ENCODE data around the gene ARFGAP1.
"Not testable (repeated sequence)": the region's sequence is repeated elsewhere in the genome, so short reads cannot be mapped to it uniquely, and the experiment has no call there.

ARFGAP1 gene

GRCh38 chr20:63305393-63305792 is 32.8 kb downstream of the ARFGAP1 start:
- peak in 1 of 10 donors; percentile 73 for DNase-seq
- intact Hi-C loops (cut with DNase I), result no loop called here

GRCh38 chr20:63305933-63306672 is 33.5 kb downstream of the ARFGAP1 start:
- peak in 2 of 10 donors; percentile 36 to 56 for DNase-seq
- intact Hi-C loops (cut with DNase I), result not testable (repeated sequence)

GRCh38 chr20:63306673-63307537 is 34.3 kb downstream of the ARFGAP1 start:
- peak in 2 of 10 donors; percentile 78 to 79 for DNase-seq
- intact Hi-C loops (cut with DNase I), result no loop called here

- DNase-seq, result peak in 2 of 10 donors; percentile 74 to 75
- intact Hi-C loops (cut with DNase I), result no loop called here
Measured at GRCh38 chr20:63307538-63308217, 35.1 kb downstream of the ARFGAP1 start.

DNA sequence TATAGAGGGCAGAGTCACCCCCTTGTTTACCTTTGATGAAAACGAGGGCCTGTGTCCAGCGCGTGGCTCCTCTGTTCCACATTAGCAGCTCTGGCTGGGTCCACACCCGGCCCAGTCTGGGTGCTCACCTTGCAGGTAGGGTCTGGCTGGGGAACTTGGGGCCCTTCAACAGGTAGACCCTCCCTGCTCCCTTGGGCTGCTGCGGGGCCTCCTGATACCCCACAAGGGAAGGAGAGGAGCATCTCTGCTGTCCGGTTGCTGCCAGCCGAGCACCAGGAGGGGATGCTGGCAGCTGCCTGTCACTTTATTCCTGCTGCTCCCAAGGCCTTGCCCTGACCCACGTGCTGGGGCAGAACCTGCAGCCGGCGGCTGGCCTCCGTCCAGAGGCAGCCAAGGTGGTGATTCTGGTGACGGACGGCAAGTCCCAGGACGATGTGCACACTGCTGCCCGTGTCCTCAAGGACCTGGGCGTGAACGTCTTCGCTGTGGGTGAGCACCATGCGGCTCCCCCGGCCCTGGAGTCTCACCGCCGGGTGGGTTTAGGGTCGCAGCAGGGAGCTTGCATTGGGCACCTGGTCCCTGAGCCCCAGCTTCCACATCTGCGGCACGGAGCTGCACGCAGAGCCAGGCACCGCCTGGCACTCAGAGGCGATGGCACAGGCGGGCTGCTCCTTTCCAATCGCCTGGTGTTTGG is 35.8 kb downstream of the ARFGAP1 start:
- peak in 2 of 10 donors; percentile 58 to 83 for DNase-seq
- intact Hi-C loops (cut with DNase I), result no loop called here

GRCh38 chr20:63309261-63310071 is 36.9 kb downstream of the ARFGAP1 start:
- intact Hi-C loops (cut with DNase I), result loop anchor here (1.0 kb wide), 1 partner anchor 72 kb away; no protein-coding TSS in a partner anchor
- peak in 9 of 10 donors; percentile 6 to 95 (median 62) for DNase-seq

- peak in 3 of 10 donors; percentile 3 to 85 (median 82) for DNase-seq
- intact Hi-C loops (cut with DNase I), result no loop called here
Measured at GRCh38 chr20:63310265-63310991, 37.8 kb downstream of the ARFGAP1 start.

- DNase-seq, result peak in 3 of 10 donors; percentile 7 to 81 (median 76)
- intact Hi-C loops (cut with DNase I), result no loop called here
Measured at GRCh38 chr20:63311186-63311832, 38.7 kb downstream of the ARFGAP1 start.

GRCh38 chr20:63311833-63312243 is 39.2 kb downstream of the ARFGAP1 start:
- peak in 2 of 10 donors; percentile 57 to 70 for DNase-seq
- intact Hi-C loops (cut with DNase I), result no loop called here

DNA sequence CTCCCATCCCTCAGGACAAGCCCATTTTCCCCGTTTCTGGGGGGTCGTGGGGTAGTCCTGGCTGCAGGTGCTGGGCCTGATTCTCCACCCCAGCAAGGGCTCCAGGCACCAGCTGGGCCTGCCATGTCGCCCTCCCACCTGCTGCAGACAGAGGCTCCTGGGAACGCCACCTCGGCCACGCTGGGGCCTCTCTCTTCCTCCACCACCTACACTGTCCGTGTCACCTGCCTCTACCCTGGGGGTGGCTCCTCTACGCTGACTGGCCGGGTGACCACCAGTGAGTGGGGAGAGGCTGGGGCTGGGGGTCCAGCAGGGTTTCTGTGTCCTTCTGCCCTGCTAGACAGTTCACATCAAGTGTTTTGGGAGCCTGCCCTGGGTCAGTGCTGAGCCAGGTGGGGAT is 39.7 kb downstream of the ARFGAP1 start:
- DNase-seq, result peak in 2 of 10 donors; percentile 46 to 55
- intact Hi-C loops (cut with DNase I), result no loop called here

DNA sequence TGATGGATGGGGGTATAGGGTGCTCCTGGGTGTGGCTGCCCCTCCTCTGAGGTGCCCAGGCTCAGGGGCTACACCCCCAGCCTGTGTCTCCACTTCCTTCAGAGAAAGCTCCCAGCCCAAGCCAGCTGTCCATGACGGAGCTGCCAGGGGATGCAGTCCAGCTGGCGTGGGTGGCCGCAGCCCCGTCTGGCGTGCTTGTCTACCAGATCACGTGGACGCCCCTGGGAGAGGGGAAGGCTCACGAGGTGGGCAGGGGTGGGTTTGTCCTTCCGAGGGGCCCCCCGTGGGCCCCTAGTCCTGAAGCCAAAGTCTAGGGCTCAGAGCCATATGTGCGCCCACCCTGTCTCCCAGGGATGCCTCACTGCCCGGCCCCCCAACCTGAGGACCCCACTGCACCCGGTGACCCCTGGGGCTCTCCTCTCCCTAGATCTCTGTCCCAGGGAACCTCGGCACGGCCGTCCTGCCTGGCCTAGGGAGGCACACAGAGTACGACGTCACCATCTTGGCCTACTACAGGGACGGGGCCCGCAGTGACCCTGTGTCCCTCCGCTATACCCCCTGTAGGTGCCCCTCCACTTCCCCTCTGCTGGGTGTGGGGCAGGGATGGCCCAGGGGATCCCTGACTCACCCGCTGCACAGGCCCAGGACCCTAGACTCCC is 40.2 kb downstream of the ARFGAP1 start:
- peak in 5 of 10 donors; percentile 32 to 92 (median 84) for DNase-seq
- intact Hi-C loops (cut with DNase I), result no loop called here

GRCh38 chr20:63313349-63314014 is 40.9 kb downstream of the ARFGAP1 start:
- DNase-seq, result peak in 3 of 10 donors; percentile 69 to 87 (median 77)
- intact Hi-C loops (cut with DNase I), result no loop called here

- DNase-seq, result peak in 3 of 10 donors; percentile 56 to 79 (median 64)
- intact Hi-C loops (cut with DNase I), result no loop called here
Measured at GRCh38 chr20:63314015-63314471, 41.4 kb downstream of the ARFGAP1 start.

DNA sequence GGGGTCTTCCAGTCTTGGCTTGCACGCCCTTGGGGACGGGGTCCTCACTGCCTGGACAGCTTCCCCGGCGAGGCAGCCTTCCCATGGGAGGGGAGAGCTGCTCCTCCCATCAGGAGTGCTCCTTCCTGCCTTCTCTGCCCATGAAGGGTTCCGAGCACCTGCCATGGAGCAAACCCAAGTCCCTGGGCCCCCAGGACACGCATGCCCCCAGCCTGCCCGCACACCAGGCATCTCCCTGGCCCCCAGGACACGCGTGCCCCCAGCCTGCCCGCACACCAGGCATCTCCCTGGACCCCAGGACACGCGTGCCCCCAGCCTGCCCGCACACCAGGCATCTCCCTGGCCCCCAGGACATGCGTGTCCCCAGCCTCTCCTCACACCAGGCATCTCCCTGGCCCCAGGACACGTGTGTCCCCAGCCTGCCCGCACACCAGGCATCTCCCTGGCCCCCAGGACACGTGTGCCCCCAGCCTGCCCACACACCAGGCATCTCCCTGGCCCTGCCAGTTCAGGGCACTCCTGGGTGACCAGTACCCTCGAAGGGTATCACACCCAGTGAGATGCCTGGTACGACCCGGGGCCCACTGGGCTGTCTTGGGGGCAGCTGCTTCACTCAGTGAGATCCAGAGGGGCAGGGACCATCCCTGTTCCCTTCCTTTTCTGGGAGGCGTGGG is 42.1 kb downstream of the ARFGAP1 start:
- DNase-seq, result peak in 3 of 10 donors; percentile 45 to 62 (median 57)
- intact Hi-C loops (cut with DNase I), result no loop called here

GRCh38 chr20:63315240-63315689 is 42.7 kb downstream of the ARFGAP1 start:
- intact Hi-C loops (cut with DNase I), result no loop called here
- DNase-seq, result peak in 3 of 10 donors; percentile 60 to 80 (median 73)

Measured in posterior cingulate gyrus (tissue), 11 donors.